Neural progenitor cell (in vitro differentiated cells): Measurements from ENCODE around the gene TBCK. TPM values are rescaled to one million over a fixed set of nuclear protein-coding genes. Genes with fewer than 3 reads are reported as not detected.
A peak's percentile ranks its signal among the peaks of the same experiment; 100 is the strongest.

Experiments
- DNase-seq: peaks from one replicate; pipeline ENCODE4 v3.0.0-alpha.2; 2016; ENCODE audit warnings: low spot score
- H2AFZ ChIP-seq: fragments of 200-600 bp; sonication (generic); replicated peaks from 2 replicates; pipeline ENCODE4 v1.6.1; 2016; ENCODE audit warnings: antibody characterized with exemption
- H3F3A ChIP-seq: fragments of 200-600 bp; sonication (generic); 2 replicates; pipeline ENCODE4 v1.6.1; 2016; ENCODE audit warnings: antibody characterized with exemption, low read depth
- H3K27ac ChIP-seq: fragments of 200-600 bp; sonication (generic); 2 replicates; pipeline ENCODE4 v1.5.1; 2016; ENCODE audit warnings: mild to moderate bottlenecking
- H3K27me3 ChIP-seq: fragments of 200-600 bp; sonication (generic); 2 replicates; pipeline ENCODE4 v1.6.1; 2016; ENCODE audit warnings: mild to moderate bottlenecking, moderate library complexity
- H3K36me3 ChIP-seq: fragments of 200-600 bp; sonication (generic); 2 replicates; pipeline ENCODE4 v1.5.1; 2016
- H3K4me1 ChIP-seq: fragments of 200-600 bp; sonication (generic); 2 replicates; pipeline ENCODE4 v1.6.1; 2016; ENCODE audit warnings: mixed run types
- H3K4me2 ChIP-seq: fragments of 200-600 bp; sonication (generic); 2 replicates; pipeline ENCODE4 v1.6.1; 2016
- H3K4me3 ChIP-seq: fragments of 200-600 bp; sonication (generic); 2 replicates; pipeline ENCODE4 v1.5.1; 2016
- H3K79me2 ChIP-seq: fragments of 200-600 bp; sonication (generic); 2 replicates; pipeline ENCODE4 v1.6.1; 2016; ENCODE audit warnings: low read depth
- H3K9ac ChIP-seq: fragments of 200-600 bp; sonication (generic); 2 replicates; pipeline ENCODE4 v1.6.1; 2016
- H3K9me3 ChIP-seq: fragments of 200-600 bp; sonication (generic); 2 replicates; pipeline ENCODE4 v1.5.1; 2016; ENCODE audit warnings: low read depth
- H4K20me1 ChIP-seq: fragments of 200-600 bp; sonication (generic); 2 replicates; pipeline ENCODE4 v1.6.1; 2016; ENCODE audit warnings: low read depth
- H3K27ac Mint-ChIP-seq: 3 replicates; pipeline ENCODE4 v1.8.0; 2021; ENCODE audit warnings: mixed read lengths
- H3K27me3 Mint-ChIP-seq: 2 replicates; pipeline ENCODE4 v1.8.0; 2022; ENCODE audit warnings: low read depth, mild to moderate bottlenecking, inconsistent platforms, moderate library complexity, mixed read lengths; ENCODE audit not compliant: insufficient read depth
- H3K36me3 Mint-ChIP-seq: 3 replicates; pipeline ENCODE4 v1.8.0; 2021; ENCODE audit warnings: mixed read lengths
- H3K4me1 Mint-ChIP-seq: 3 replicates; pipeline ENCODE4 v1.8.0; 2021; ENCODE audit warnings: mixed read lengths
- H3K4me3 Mint-ChIP-seq: 3 replicates; pipeline ENCODE4 v1.8.0; 2021; ENCODE audit warnings: mild to moderate bottlenecking, moderate library complexity, mixed read lengths
- H3K9me3 Mint-ChIP-seq: 3 replicates; pipeline ENCODE4 v1.8.0; 2020; ENCODE audit warnings: mixed read lengths
- EZH2 ChIP-seq: fragments of 200-600 bp; sonication (generic); IDR thresholded peaks from 2 replicates; pipeline ENCODE4 v1.6.1; 2017; ENCODE audit warnings: antibody characterized with exemption, mild to moderate bottlenecking, moderate library complexity
- EZH2phosphoT487 ChIP-seq: fragments of 200-600 bp; sonication (generic); IDR thresholded peaks from 2 replicates; pipeline ENCODE4 v1.6.1; 2017; ENCODE audit warnings: antibody characterized with exemption
- total RNA-seq: library from RNA; depleted of rRNA; stranded (reverse); fragments of >200 nt; gene quantifications from 2 replicates; pipeline ENCODE4 v1.2.3, GENCODE V29; 2015; ENCODE audit warnings: low replicate concordance
- TF ChIP-seq, protein P1 (sequence below): fragments of 200-600 bp; sonication (generic); IDR thresholded peaks from 2 replicates; pipeline ENCODE4 v1.5.1; 2017; ENCODE audit warnings: antibody characterized with exemption, mild to moderate bottlenecking

TBCK gene
- total RNA-seq, 1 donor from 2014 or later = 69.8 TPM

DNA sequence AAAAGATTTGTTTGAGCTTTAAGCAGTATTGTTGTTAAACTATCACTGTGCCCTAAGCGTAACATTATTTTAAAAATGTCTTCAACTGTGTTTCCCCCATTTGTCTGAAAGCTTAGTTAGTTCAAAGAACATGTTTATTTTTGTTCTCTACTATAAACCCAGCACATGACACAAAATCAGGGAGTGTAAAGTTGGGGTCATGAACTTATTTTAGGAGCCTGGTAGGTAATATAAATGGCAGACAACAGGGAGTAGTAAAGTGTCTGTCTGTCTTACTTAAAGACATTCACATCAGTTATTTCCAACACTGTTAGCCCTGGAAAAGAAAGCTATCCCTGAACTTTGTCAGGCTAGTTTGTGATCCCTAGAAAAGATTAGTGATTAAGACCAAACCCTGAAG, 4.2 kb upstream of the TBCK start:
- Histone ChIP-seq H3K9ac (no peak overlapping the region), H3K27me3 (no peaks in the 10 kb centered on the region), H3F3A (peaks cover 10% of the 10 kb centered on the region), H4K20me1 (no peaks in the 10 kb centered on the region), H3K4me3 (no peak overlapping the region), H3K27ac (no peak overlapping the region), H3K79me2 (peaks cover 69% of the 10 kb centered on the region), H2AFZ (no peak overlapping the region), H3K4me2 (no peak overlapping the region), H3K36me3 (no peaks in the 10 kb centered on the region), H3K9me3 (no peaks in the 10 kb centered on the region), H3K4me1 (peaks cover 11% of the 10 kb centered on the region)
- Mint-ChIP-seq H3K27ac (no peak overlapping the region), H3K36me3 (peaks cover 18% of the 10 kb centered on the region), H3K4me1 (no peaks in the 10 kb centered on the region), H3K9me3 (peaks cover 6% of the 10 kb centered on the region), H3K4me3 (no peak overlapping the region), H3K27me3 (no peaks in the 10 kb centered on the region)
- no peak for DNase-seq
- no peak for TF ChIP-seq EZH2
- TF ChIP-seq, protein P1, sequence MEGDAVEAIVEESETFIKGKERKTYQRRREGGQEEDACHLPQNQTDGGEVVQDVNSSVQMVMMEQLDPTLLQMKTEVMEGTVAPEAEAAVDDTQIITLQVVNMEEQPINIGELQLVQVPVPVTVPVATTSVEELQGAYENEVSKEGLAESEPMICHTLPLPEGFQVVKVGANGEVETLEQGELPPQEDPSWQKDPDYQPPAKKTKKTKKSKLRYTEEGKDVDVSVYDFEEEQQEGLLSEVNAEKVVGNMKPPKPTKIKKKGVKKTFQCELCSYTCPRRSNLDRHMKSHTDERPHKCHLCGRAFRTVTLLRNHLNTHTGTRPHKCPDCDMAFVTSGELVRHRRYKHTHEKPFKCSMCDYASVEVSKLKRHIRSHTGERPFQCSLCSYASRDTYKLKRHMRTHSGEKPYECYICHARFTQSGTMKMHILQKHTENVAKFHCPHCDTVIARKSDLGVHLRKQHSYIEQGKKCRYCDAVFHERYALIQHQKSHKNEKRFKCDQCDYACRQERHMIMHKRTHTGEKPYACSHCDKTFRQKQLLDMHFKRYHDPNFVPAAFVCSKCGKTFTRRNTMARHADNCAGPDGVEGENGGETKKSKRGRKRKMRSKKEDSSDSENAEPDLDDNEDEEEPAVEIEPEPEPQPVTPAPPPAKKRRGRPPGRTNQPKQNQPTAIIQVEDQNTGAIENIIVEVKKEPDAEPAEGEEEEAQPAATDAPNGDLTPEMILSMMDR = no peak
- no peak for TF ChIP-seq EZH2phosphoT487

DNA sequence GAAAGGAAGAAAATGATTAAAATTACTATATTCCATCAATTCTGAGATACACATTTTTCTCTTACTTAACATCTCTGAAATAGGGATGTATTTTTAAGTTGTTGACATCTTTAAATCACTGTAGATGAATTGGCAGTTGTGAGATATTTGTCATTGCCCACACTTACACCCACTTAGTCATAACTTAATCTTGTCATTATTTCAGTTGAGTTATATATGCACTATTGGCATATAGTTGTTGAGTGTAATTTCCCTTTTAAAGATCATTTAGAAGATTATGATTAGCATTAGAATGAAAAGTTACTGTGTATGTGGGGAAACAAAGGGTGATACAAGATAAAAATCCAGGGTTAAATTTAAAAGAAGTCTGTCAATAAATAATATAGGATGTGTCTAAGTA, 2.5 kb upstream of the TBCK start:
- peaks cover 11% of the 10 kb centered on the region for H3K4me1 Mint-ChIP-seq
- no peak overlapping the region for H3K27ac Mint-ChIP-seq
- Histone ChIP-seq H3K36me3 (no peaks in the 10 kb centered on the region), H3K4me3 (no peak overlapping the region), H3F3A (peaks cover 13% of the 10 kb centered on the region), H3K9ac (no peak overlapping the region), H3K79me2 (peaks cover 79% of the 10 kb centered on the region), H2AFZ (no peak overlapping the region), H3K9me3 (no peaks in the 10 kb centered on the region), H3K27me3 (no peaks in the 10 kb centered on the region), H3K4me2 (no peak overlapping the region), H3K27ac (no peak overlapping the region), H4K20me1 (no peaks in the 10 kb centered on the region), H3K4me1 (peaks cover 17% of the 10 kb centered on the region)
- peaks cover 6% of the 10 kb centered on the region for H3K9me3 Mint-ChIP-seq
- DNase-seq = no peak
- H3K36me3 Mint-ChIP-seq = peaks cover 18% of the 10 kb centered on the region
- TF ChIP-seq, protein P1 = no peak
- TF ChIP-seq EZH2 = no peak
- no peak for TF ChIP-seq EZH2phosphoT487
- no peak overlapping the region for H3K4me3 Mint-ChIP-seq
- H3K27me3 Mint-ChIP-seq = no peaks in the 10 kb centered on the region

DNA sequence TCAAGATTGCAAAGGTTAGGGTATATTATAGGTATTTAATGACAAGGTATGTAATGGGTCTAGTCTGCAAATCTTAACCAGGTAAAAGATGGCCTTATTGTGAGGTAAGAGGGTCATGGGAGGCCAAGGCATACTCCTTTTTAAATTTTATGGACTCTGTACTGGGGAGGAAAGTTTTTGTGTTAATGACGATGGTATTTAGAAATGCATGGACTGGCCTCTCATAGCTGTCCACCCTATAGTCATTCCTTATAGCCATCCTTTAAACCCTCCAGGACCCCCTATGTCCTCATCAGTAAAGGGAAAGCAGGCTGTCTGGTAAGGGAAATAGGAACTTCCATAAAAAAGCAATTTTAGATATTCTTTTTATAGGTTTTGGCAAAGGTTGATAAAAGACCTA, 1.8 kb upstream of the TBCK start:
- H4K20me1 ChIP-seq = no peaks in the 10 kb centered on the region
- no peak overlapping the region for H3K4me3 Mint-ChIP-seq
- no peak overlapping the region for H2AFZ ChIP-seq
- no peak for DNase-seq
- no peak overlapping the region for H3K27ac Mint-ChIP-seq
- H3K36me3 ChIP-seq = no peaks in the 10 kb centered on the region
- H3K36me3 Mint-ChIP-seq = peaks cover 18% of the 10 kb centered on the region
- H3K4me1 ChIP-seq = peaks cover 17% of the 10 kb centered on the region
- peak overlapping the region; percentile 91 for H3K4me2 ChIP-seq
- H3K27me3 ChIP-seq = no peaks in the 10 kb centered on the region
- H3K79me2 ChIP-seq = peaks cover 79% of the 10 kb centered on the region
- TF ChIP-seq EZH2phosphoT487 = no peak
- TF ChIP-seq, protein P1 = no peak
- TF ChIP-seq EZH2 = no peak
- no peak overlapping the region for H3K9ac ChIP-seq
- H3K4me3 ChIP-seq = peak overlapping the region; percentile 86
- peaks cover 6% of the 10 kb centered on the region for H3K9me3 Mint-ChIP-seq
- peaks cover 16% of the 10 kb centered on the region for H3F3A ChIP-seq
- no peaks in the 10 kb centered on the region for H3K27me3 Mint-ChIP-seq
- H3K9me3 ChIP-seq = no peaks in the 10 kb centered on the region
- no peak overlapping the region for H3K27ac ChIP-seq
- H3K4me1 Mint-ChIP-seq = peaks cover 11% of the 10 kb centered on the region
